ENCODE results near the gene PSME3.
"Not testable (repeated sequence)": the region's sequence is repeated elsewhere in the genome, so short reads cannot be mapped to it uniquely, and the experiment has no call there.

The PSME3 gene

GRCh38 chr17:42871647-42872046 lies 38.5 kb downstream of the PSME3 start:
- no peak for TF ChIP-seq CTCF (IDR thresholded peaks at IDR 0.05)
- peaks cover 35 to 66% (median 43%) of the 10 kb centered on the region in 3 donors for H3K36me3 ChIP-seq
- intact Hi-C loops (cut with DNase I; ENCODE audit: low total_unique reads), result loop anchor here (2.0 kb wide), 1 partner anchor 17 kb away; no protein-coding TSS in a partner anchor
- no peaks in the 10 kb centered on the region for H3K27me3 ChIP-seq
- H3K9me3 ChIP-seq, result no peaks in the 10 kb centered on the region
- peaks cover 0 to 9% (median 0%) of the 10 kb centered on the region in 4 donors for H3K4me1 ChIP-seq
- no peak overlapping the region for H3K27ac ChIP-seq
- no peak for DNase-seq
- no peak overlapping the region for H3K4me3 ChIP-seq

DNA sequence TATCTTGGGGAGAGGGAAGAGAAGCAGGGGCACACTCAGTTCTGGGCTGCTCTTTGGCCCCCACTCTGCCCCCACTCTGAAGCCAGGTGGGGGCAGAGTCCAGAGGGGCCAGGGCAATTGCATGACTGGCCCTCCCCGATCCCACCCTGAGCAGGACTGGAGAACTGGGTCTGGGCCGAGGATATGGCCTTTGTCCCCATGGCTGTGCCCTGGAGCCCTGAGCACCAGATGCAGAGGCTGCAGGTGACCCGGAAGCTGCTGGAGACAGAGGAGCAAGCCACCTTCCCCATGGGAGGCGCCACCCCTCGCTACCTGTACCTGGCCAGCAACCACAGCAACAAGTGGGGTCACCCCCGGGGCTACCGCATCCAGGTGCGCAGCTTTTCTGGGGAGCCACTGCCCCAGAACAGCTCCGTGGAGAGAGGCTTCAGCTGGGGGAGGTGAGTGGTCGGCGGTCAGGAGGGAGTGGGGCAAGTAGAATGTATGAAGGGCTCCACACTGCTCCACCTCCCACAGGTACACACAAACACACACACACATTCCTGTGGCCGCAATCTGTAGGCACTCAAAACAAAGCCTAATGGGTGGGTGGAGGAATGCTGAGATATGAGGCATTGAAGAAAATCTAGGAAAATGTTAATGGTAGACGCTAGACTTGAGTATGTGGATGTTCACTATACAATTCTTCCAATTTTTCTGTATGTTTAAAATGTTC lies 39.2 kb downstream of the PSME3 start:
- no peak overlapping the region for H3K4me3 ChIP-seq
- H3K27ac ChIP-seq, result no peak overlapping the region
- no peak for DNase-seq
- no peaks in the 10 kb centered on the region for H3K9me3 ChIP-seq
- H3K4me1 ChIP-seq, result peaks cover 0 to 9% (median 0%) of the 10 kb centered on the region in 4 donors
- H3K27me3 ChIP-seq, result no peaks in the 10 kb centered on the region
- intact Hi-C loops (cut with DNase I; ENCODE audit: low total_unique reads), result no loop called here
- H3K36me3 ChIP-seq, result peaks cover 35 to 63% (median 42%) of the 10 kb centered on the region in 3 donors
- TF ChIP-seq CTCF (IDR thresholded peaks at IDR 0.05), result no peak

DNA sequence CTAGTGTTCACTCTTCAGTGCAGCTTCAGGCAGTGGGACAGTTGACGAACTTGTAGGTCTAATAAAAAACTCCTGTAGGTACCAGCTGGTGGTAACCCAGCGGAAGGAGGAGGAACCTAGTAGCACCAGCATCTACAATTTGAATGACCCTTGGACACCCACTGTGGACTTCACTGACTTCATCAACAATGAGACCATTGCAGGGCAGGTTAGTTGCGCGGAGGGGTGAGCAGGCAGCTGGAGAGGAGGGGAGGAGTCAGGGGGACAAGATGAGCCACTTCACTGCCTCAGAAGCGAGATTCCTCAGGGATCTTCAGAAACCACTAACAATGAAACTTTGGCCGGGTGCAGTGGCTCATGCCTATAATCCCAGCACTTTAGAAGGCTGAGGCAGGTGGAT lies 40.1 kb downstream of the PSME3 start:
- Histone ChIP-seq H3K9me3 (no peaks in the 10 kb centered on the region), H3K4me3 (no peak overlapping the region), H3K4me1 (peaks cover 0 to 9% (median 0%) of the 10 kb centered on the region in 4 donors), H3K36me3 (peaks cover 32 to 55% (median 37%) of the 10 kb centered on the region in 3 donors), H3K27me3 (no peaks in the 10 kb centered on the region), H3K27ac (no peak overlapping the region)
- intact Hi-C loops (cut with DNase I; ENCODE audit: low total_unique reads), result no loop called here
- DNase-seq, result no peak
- no peak for TF ChIP-seq CTCF (IDR thresholded peaks at IDR 0.05)

GRCh38 chr17:42873932-42874695 lies 40.9 kb downstream of the PSME3 start:
- DNase-seq; H3K4me1 ChIP-seq; H3K27me3 ChIP-seq; H3K9me3 ChIP-seq; H3K4me3 ChIP-seq; H3K27ac ChIP-seq; intact Hi-C loops (cut with DNase I; ENCODE audit: low total_unique reads): not testable (repeated sequence)
- H3K36me3 ChIP-seq, result peaks cover 27 to 48% (median 32%) of the 10 kb centered on the region in 3 donors

- Histone ChIP-seq H3K27ac (no peak overlapping the region), H3K4me1 (peaks cover 0 to 9% (median 0%) of the 10 kb centered on the region in 4 donors), H3K9me3 (no peaks in the 10 kb centered on the region), H3K36me3 (peaks cover 8 to 22% (median 10%) of the 10 kb centered on the region in 3 donors), H3K27me3 (no peaks in the 10 kb centered on the region), H3K4me3 (no peak overlapping the region)
- TF ChIP-seq CTCF (IDR thresholded peaks at IDR 0.05), result no peak
- intact Hi-C loops (cut with DNase I; ENCODE audit: low total_unique reads), result no loop called here
- no peak for DNase-seq
Observed at GRCh38 chr17:42877037-42877436, 43.8 kb downstream of the PSME3 start.

Data from tibial artery (tissue), 4 donors.